Glomerular endothelial cell (primary cell): ENCODE results near the gene MYF5. TPM values are rescaled to one million over a fixed set of nuclear protein-coding genes. Genes with fewer than 3 reads are reported as not detected.
"Not testable (repeated sequence)": the region's sequence is repeated elsewhere in the genome, so short reads cannot be mapped to it uniquely, and the experiment has no call there.

Source experiments
- DNase-seq: peaks from one replicate; pipeline ENCODE4 v3.0.0-alpha.2; 2011; ENCODE audit warnings: low read depth, low spot score; ENCODE audit errors: extremely low read depth
- total RNA-seq: library from RNA; depleted of rRNA; stranded (reverse); fragments of >200 nt; gene quantifications from 2 replicates; pipeline ENCODE4 v1.2.3, GENCODE V29; 2015

Gene MYF5
- total RNA-seq: not detected in 2 replicates

- no peak for DNase-seq
Observed at GRCh38 chr12:80716696-80717469, at the start of gene MYF5. Gene MYF5 (plus strand): TSS chr12:80716912. CDS start chr12:80717064, 152 bp downstream.

GRCh38 chr12:80670214-80670613 is 46.5 kb upstream of the MYF5 start:
- DNase-seq: no peak

GRCh38 chr12:80676042-80676636 is 40.6 kb upstream of the MYF5 start:
- DNase-seq: not testable (repeated sequence)

- no peak for DNase-seq
Observed at GRCh38 chr12:80676856-80677255, 39.9 kb upstream of the MYF5 start.

GRCh38 chr12:80677994-80678393 is 38.7 kb upstream of the MYF5 start:
- no peak for DNase-seq

- DNase-seq: no peak
Observed at GRCh38 chr12:80679346-80680131, 37.2 kb upstream of the MYF5 start.

GRCh38 chr12:80681287-80681686 is 35.4 kb upstream of the MYF5 start:
- DNase-seq: no peak

- no peak for DNase-seq
Observed at GRCh38 chr12:80681786-80682185, 34.9 kb upstream of the MYF5 start.

GRCh38 chr12:80684077-80684495 is 32.6 kb upstream of the MYF5 start:
- no peak for DNase-seq

- DNase-seq: no peak
Observed at GRCh38 chr12:80690090-80690489, 26.6 kb upstream of the MYF5 start.

GRCh38 chr12:80690513-80690912 is 26.2 kb upstream of the MYF5 start:
- DNase-seq: no peak

GRCh38 chr12:80692114-80692513 is 24.6 kb upstream of the MYF5 start:
- DNase-seq: no peak

- DNase-seq: no peak
Observed at GRCh38 chr12:80697270-80697887, 19.3 kb upstream of the MYF5 start.

- DNase-seq: no peak
Observed at GRCh38 chr12:80698256-80698655, 18.5 kb upstream of the MYF5 start.

GRCh38 chr12:80698847-80699542 is 17.7 kb upstream of the MYF5 start:
- DNase-seq: no peak

GRCh38 chr12:80700327-80700726 is 16.4 kb upstream of the MYF5 start:
- no peak for DNase-seq

GRCh38 chr12:80701388-80701787 is 15.3 kb upstream of the MYF5 start:
- no peak for DNase-seq

- no peak for DNase-seq
Observed at GRCh38 chr12:80702889-80703805, 13.6 kb upstream of the MYF5 start.

- DNase-seq: no peak
Observed at GRCh38 chr12:80704420-80704819, 12.3 kb upstream of the MYF5 start.
